Measurements from ENCODE around the gene UFL1.

The UFL1 gene

GRCh38 chr6:96520171-96521115 is 1.2 kb upstream of the UFL1 start:
- H3K9ac ChIP-seq (ENCODE audit: low read length) = peak overlapping the region; percentile 90
- no peaks in the 10 kb centered on the region for H3K36me3 ChIP-seq (replicated peaks; ENCODE audit: low read depth, low read length)
- H3K79me2 ChIP-seq (ENCODE audit: low read length) = peaks cover 30% of the 10 kb centered on the region
- H3K4me2 ChIP-seq (ENCODE audit: low read length) = peak overlapping the region; percentile 70
- no peaks in the 10 kb centered on the region for H3K9me3 ChIP-seq (ENCODE audit: insufficient read depth, low read length)
- no peaks in the 10 kb centered on the region for H3K27me3 ChIP-seq (ENCODE audit: low read depth, low read length)
- TF ChIP-seq CTCF (IDR thresholded peaks at IDR 0.05; ENCODE audit: low read depth, low read length) (no peak), EZH2phosphoT487 (IDR thresholded peaks at IDR 0.05; ENCODE audit: low read depth) (no peak)
- no peak overlapping the region for H3K27ac ChIP-seq (ENCODE audit: low read length)
- H3K4me3 ChIP-seq (ENCODE audit: low read length) = peak overlapping the region; percentile 89
- no peak overlapping the region for H2AFZ ChIP-seq (ENCODE audit: low read depth, low read length)
- H4K20me1 ChIP-seq (ENCODE audit: insufficient read depth, low read length) = no peaks in the 10 kb centered on the region
- peaks cover 13% of the 10 kb centered on the region for H3K4me1 ChIP-seq (ENCODE audit: low read length)

- Histone ChIP-seq H2AFZ (ENCODE audit: low read depth, low read length) (peak overlapping the region; percentile 73; the same call in 1 of the 2 replicates), H3K36me3 (replicated peaks; ENCODE audit: low read depth, low read length) (no peaks in the 10 kb centered on the region), H3K9me3 (ENCODE audit: insufficient read depth, low read length) (no peaks in the 10 kb centered on the region), H3K9ac (ENCODE audit: low read length) (peak overlapping the region; percentile 90), H3K27me3 (ENCODE audit: low read depth, low read length) (no peaks in the 10 kb centered on the region), H3K79me2 (ENCODE audit: low read length) (peaks cover 30% of the 10 kb centered on the region), H3K4me2 (ENCODE audit: low read length) (peak overlapping the region; percentile 70), H3K4me3 (ENCODE audit: low read length) (peak overlapping the region; percentile 89), H4K20me1 (ENCODE audit: insufficient read depth, low read length) (no peaks in the 10 kb centered on the region), H3K4me1 (ENCODE audit: low read length) (peaks cover 13% of the 10 kb centered on the region), H3K27ac (ENCODE audit: low read length) (peak overlapping the region; percentile 71)
- TF ChIP-seq EZH2phosphoT487 (IDR thresholded peaks at IDR 0.05; ENCODE audit: low read depth) (no peak), CTCF (IDR thresholded peaks at IDR 0.05; ENCODE audit: low read depth, low read length) (no peak)
Measured at GRCh38 chr6:96521306-96521643, 331 bp upstream of the UFL1 start.

- peaks cover 23% of the 10 kb centered on the region for H3K4me1 ChIP-seq (ENCODE audit: low read length)
- peak overlapping the region; percentile 48; the same call in 1 of the 2 replicates for H2AFZ ChIP-seq (ENCODE audit: low read depth, low read length)
- H4K20me1 ChIP-seq (ENCODE audit: insufficient read depth, low read length) = no peaks in the 10 kb centered on the region
- peaks cover 30% of the 10 kb centered on the region for H3K79me2 ChIP-seq (ENCODE audit: low read length)
- peak overlapping the region; percentile 90 for H3K9ac ChIP-seq (ENCODE audit: low read length)
- H3K4me3 ChIP-seq (ENCODE audit: low read length) = peak overlapping the region; percentile 89
- H3K4me2 ChIP-seq (ENCODE audit: low read length) = peak overlapping the region; percentile 74
- H3K36me3 ChIP-seq (replicated peaks; ENCODE audit: low read depth, low read length) = peaks cover 8% of the 10 kb centered on the region
- TF ChIP-seq CTCF (IDR thresholded peaks at IDR 0.05; ENCODE audit: low read depth, low read length) (no peak), EZH2phosphoT487 (IDR thresholded peaks at IDR 0.05; ENCODE audit: low read depth) (no peak)
- H3K27me3 ChIP-seq (ENCODE audit: low read depth, low read length) = no peaks in the 10 kb centered on the region
- H3K27ac ChIP-seq (ENCODE audit: low read length) = peak overlapping the region; percentile 71
- no peaks in the 10 kb centered on the region for H3K9me3 ChIP-seq (ENCODE audit: insufficient read depth, low read length)
Measured at GRCh38 chr6:96522465-96523009, 931 bp downstream of the UFL1 start.

GRCh38 chr6:96528193-96528592 is 6.6 kb downstream of the UFL1 start:
- no peak overlapping the region for H3K27ac ChIP-seq (ENCODE audit: low read length)
- H2AFZ ChIP-seq (ENCODE audit: low read depth, low read length) = no peak overlapping the region
- no peaks in the 10 kb centered on the region for H4K20me1 ChIP-seq (ENCODE audit: insufficient read depth, low read length)
- no peak overlapping the region for H3K4me3 ChIP-seq (ENCODE audit: low read length)
- peaks cover 27% of the 10 kb centered on the region for H3K4me1 ChIP-seq (ENCODE audit: low read length)
- no peak overlapping the region for H3K4me2 ChIP-seq (ENCODE audit: low read length)
- no peaks in the 10 kb centered on the region for H3K9me3 ChIP-seq (ENCODE audit: insufficient read depth, low read length)
- H3K9ac ChIP-seq (ENCODE audit: low read length) = no peak overlapping the region
- H3K27me3 ChIP-seq (ENCODE audit: low read depth, low read length) = no peaks in the 10 kb centered on the region
- H3K79me2 ChIP-seq (ENCODE audit: low read length) = peaks cover 5% of the 10 kb centered on the region
- TF ChIP-seq CTCF (IDR thresholded peaks at IDR 0.05; ENCODE audit: low read depth, low read length) = no peak
- H3K36me3 ChIP-seq (replicated peaks; ENCODE audit: low read depth, low read length) = peaks cover 47% of the 10 kb centered on the region

Data from OCI-LY3 (cell line).